ENCODE measurements around the gene UCK2.

Gene UCK2

GRCh38 chr1:165841582-165842017, 14.2 kb downstream of the UCK2 start:
- no peak overlapping the region for H3K4me3 ChIP-seq (ENCODE audit: low read length)
- no peaks in the 10 kb centered on the region for H3K36me3 ChIP-seq (ENCODE audit: insufficient read depth, low read length)
- no peaks in the 10 kb centered on the region for H3K27me3 ChIP-seq (ENCODE audit: insufficient read depth, low read length)
- H2AFZ ChIP-seq (ENCODE audit: low read depth, low read length), result no peak overlapping the region
- no peaks in the 10 kb centered on the region for H3K9me3 ChIP-seq (ENCODE audit: low read length)
- peaks cover 8% of the 10 kb centered on the region for H3K4me1 ChIP-seq (ENCODE audit: insufficient read depth, low read length)

- Histone ChIP-seq H3K9me3 (ENCODE audit: low read length) (no peaks in the 10 kb centered on the region), H3K36me3 (ENCODE audit: insufficient read depth, low read length) (no peaks in the 10 kb centered on the region), H3K27me3 (ENCODE audit: insufficient read depth, low read length) (no peaks in the 10 kb centered on the region), H2AFZ (ENCODE audit: low read depth, low read length) (no peak overlapping the region), H3K4me3 (ENCODE audit: low read length) (no peak overlapping the region), H3K4me1 (ENCODE audit: insufficient read depth, low read length) (peaks cover 8% of the 10 kb centered on the region)
Measured at GRCh38 chr1:165842023-165842670, 14.7 kb downstream of the UCK2 start.

GRCh38 chr1:165842671-165843129, 15.3 kb downstream of the UCK2 start:
- peaks cover 2% of the 10 kb centered on the region for H3K36me3 ChIP-seq (ENCODE audit: insufficient read depth, low read length)
- no peaks in the 10 kb centered on the region for H3K9me3 ChIP-seq (ENCODE audit: low read length)
- no peak overlapping the region for H2AFZ ChIP-seq (ENCODE audit: low read depth, low read length)
- peaks cover 8% of the 10 kb centered on the region for H3K4me1 ChIP-seq (ENCODE audit: insufficient read depth, low read length)
- no peak overlapping the region for H3K4me3 ChIP-seq (ENCODE audit: low read length)
- no peaks in the 10 kb centered on the region for H3K27me3 ChIP-seq (ENCODE audit: insufficient read depth, low read length)

GRCh38 chr1:165843304-165843703, 15.9 kb downstream of the UCK2 start:
- Histone ChIP-seq H3K4me3 (ENCODE audit: low read length) (no peak overlapping the region), H3K36me3 (ENCODE audit: insufficient read depth, low read length) (peaks cover 2% of the 10 kb centered on the region), H3K4me1 (ENCODE audit: insufficient read depth, low read length) (peaks cover 8% of the 10 kb centered on the region), H3K9me3 (ENCODE audit: low read length) (no peaks in the 10 kb centered on the region), H2AFZ (ENCODE audit: low read depth, low read length) (no peak overlapping the region), H3K27me3 (ENCODE audit: insufficient read depth, low read length) (no peaks in the 10 kb centered on the region)

GRCh38 chr1:165844114-165844798, 16.8 kb downstream of the UCK2 start:
- no peaks in the 10 kb centered on the region for H3K27me3 ChIP-seq (ENCODE audit: insufficient read depth, low read length)
- peaks cover 8% of the 10 kb centered on the region for H3K4me1 ChIP-seq (ENCODE audit: insufficient read depth, low read length)
- H2AFZ ChIP-seq (ENCODE audit: low read depth, low read length), result no peak overlapping the region
- H3K4me3 ChIP-seq (ENCODE audit: low read length), result no peak overlapping the region
- H3K9me3 ChIP-seq (ENCODE audit: low read length), result peaks cover 1% of the 10 kb centered on the region
- H3K36me3 ChIP-seq (ENCODE audit: insufficient read depth, low read length), result peaks cover 2% of the 10 kb centered on the region

GRCh38 chr1:165844933-165845332, 17.5 kb downstream of the UCK2 start:
- H2AFZ ChIP-seq (ENCODE audit: low read depth, low read length), result no peak overlapping the region
- H3K27me3 ChIP-seq (ENCODE audit: insufficient read depth, low read length), result no peaks in the 10 kb centered on the region
- H3K9me3 ChIP-seq (ENCODE audit: low read length), result peaks cover 1% of the 10 kb centered on the region
- no peak overlapping the region for H3K4me3 ChIP-seq (ENCODE audit: low read length)
- H3K36me3 ChIP-seq (ENCODE audit: insufficient read depth, low read length), result peaks cover 2% of the 10 kb centered on the region
- peaks cover 8% of the 10 kb centered on the region for H3K4me1 ChIP-seq (ENCODE audit: insufficient read depth, low read length)

- peaks cover 2% of the 10 kb centered on the region for H3K36me3 ChIP-seq (ENCODE audit: insufficient read depth, low read length)
- H3K4me1 ChIP-seq (ENCODE audit: insufficient read depth, low read length), result peaks cover 8% of the 10 kb centered on the region
- no peaks in the 10 kb centered on the region for H3K27me3 ChIP-seq (ENCODE audit: insufficient read depth, low read length)
Measured at GRCh38 chr1:165845569-165845968, 18.2 kb downstream of the UCK2 start.

GRCh38 chr1:165845992-165846748, 18.8 kb downstream of the UCK2 start:
- H2AFZ ChIP-seq (ENCODE audit: low read depth, low read length), result no peak overlapping the region
- H3K4me1 ChIP-seq (ENCODE audit: insufficient read depth, low read length), result peaks cover 8% of the 10 kb centered on the region
- no peak overlapping the region for H3K4me3 ChIP-seq (ENCODE audit: low read length)
- H3K36me3 ChIP-seq (ENCODE audit: insufficient read depth, low read length), result peaks cover 2% of the 10 kb centered on the region
- peaks cover 1% of the 10 kb centered on the region for H3K9me3 ChIP-seq (ENCODE audit: low read length)
- H3K27me3 ChIP-seq (ENCODE audit: insufficient read depth, low read length), result no peaks in the 10 kb centered on the region

More at GRCh38 chr1:165845569-165845968, 18.2 kb downstream of the UCK2 start:
- H3K4me3 ChIP-seq (ENCODE audit: low read length), result no peak overlapping the region
- no peak overlapping the region for H2AFZ ChIP-seq (ENCODE audit: low read depth, low read length)
- H3K9me3 ChIP-seq (ENCODE audit: low read length), result peaks cover 1% of the 10 kb centered on the region

- peaks cover 2% of the 10 kb centered on the region for H3K36me3 ChIP-seq (ENCODE audit: insufficient read depth, low read length)
- no peak overlapping the region for H2AFZ ChIP-seq (ENCODE audit: low read depth, low read length)
- H3K9me3 ChIP-seq (ENCODE audit: low read length), result peaks cover 1% of the 10 kb centered on the region
- peaks cover 8% of the 10 kb centered on the region for H3K4me1 ChIP-seq (ENCODE audit: insufficient read depth, low read length)
- no peak overlapping the region for H3K4me3 ChIP-seq (ENCODE audit: low read length)
- H3K27me3 ChIP-seq (ENCODE audit: insufficient read depth, low read length), result no peaks in the 10 kb centered on the region
Measured at GRCh38 chr1:165847486-165847885, 20.1 kb downstream of the UCK2 start.

GRCh38 chr1:165849353-165850133, 22.1 kb downstream of the UCK2 start:
- H3K4me1 ChIP-seq (ENCODE audit: insufficient read depth, low read length), result peaks cover 2% of the 10 kb centered on the region
- peaks cover 1% of the 10 kb centered on the region for H3K9me3 ChIP-seq (ENCODE audit: low read length)

GRCh38 chr1:165851034-165851658, 23.7 kb downstream of the UCK2 start:
- no peak overlapping the region for H3K4me3 ChIP-seq (ENCODE audit: low read length)

More at GRCh38 chr1:165849353-165850133, 22.1 kb downstream of the UCK2 start:
- Histone ChIP-seq H3K4me3 (ENCODE audit: low read length) (no peak overlapping the region), H3K27me3 (ENCODE audit: insufficient read depth, low read length) (no peaks in the 10 kb centered on the region), H3K36me3 (ENCODE audit: insufficient read depth, low read length) (peaks cover 2% of the 10 kb centered on the region), H2AFZ (ENCODE audit: low read depth, low read length) (no peak overlapping the region)

GRCh38 chr1:165852871-165853270, 25.5 kb downstream of the UCK2 start:
- H3K27me3 ChIP-seq (ENCODE audit: insufficient read depth, low read length), result no peaks in the 10 kb centered on the region
- H3K4me3 ChIP-seq (ENCODE audit: low read length), result no peak overlapping the region
- peaks cover 1% of the 10 kb centered on the region for H3K9me3 ChIP-seq (ENCODE audit: low read length)
- peaks cover 19% of the 10 kb centered on the region for H3K4me1 ChIP-seq (ENCODE audit: insufficient read depth, low read length)
- H2AFZ ChIP-seq (ENCODE audit: low read depth, low read length), result no peak overlapping the region
- no peaks in the 10 kb centered on the region for H3K36me3 ChIP-seq (ENCODE audit: insufficient read depth, low read length)

More at GRCh38 chr1:165851034-165851658, 23.7 kb downstream of the UCK2 start:
- Histone ChIP-seq H2AFZ (ENCODE audit: low read depth, low read length) (no peak overlapping the region), H3K36me3 (ENCODE audit: insufficient read depth, low read length) (peaks cover 2% of the 10 kb centered on the region), H3K9me3 (ENCODE audit: low read length) (peaks cover 1% of the 10 kb centered on the region), H3K4me1 (ENCODE audit: insufficient read depth, low read length) (peaks cover 2% of the 10 kb centered on the region), H3K27me3 (ENCODE audit: insufficient read depth, low read length) (no peaks in the 10 kb centered on the region)
